ENCODE results near the gene HSPA6. TPM values are rescaled to one million over a fixed set of nuclear protein-coding genes. Genes with fewer than 3 reads are reported as not detected.

Gene HSPA6
- total RNA-seq, 3 donors from 2014 or later (not counting 1 experiment from before 2014, with no cell fraction given) = 5.8 to 6.5 (median 6.0) TPM

DNA sequence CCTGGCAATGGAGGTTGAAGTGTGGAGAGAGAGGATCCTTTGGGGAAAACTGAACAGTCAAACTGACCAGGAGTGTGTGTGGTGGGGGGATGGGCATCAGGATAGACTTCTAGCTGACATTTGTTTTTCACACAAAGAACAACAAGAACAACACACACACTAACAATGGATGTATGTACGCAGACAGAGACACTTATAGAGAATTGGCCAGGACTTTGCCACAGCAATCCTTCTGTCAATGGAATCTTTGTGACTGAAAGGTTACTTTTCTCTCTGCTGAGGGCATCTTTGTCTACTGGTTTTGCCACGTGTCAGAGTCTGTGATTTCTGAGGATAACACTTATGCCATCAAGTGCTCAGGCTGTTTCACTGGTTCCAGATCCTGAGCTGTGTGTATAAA lies 31.5 kb upstream of the HSPA6 start:
- peaks cover 41 to 55% of the 10 kb centered on the region in 2 donors for H3K27me3 Mint-ChIP-seq (ENCODE audit: low read depth in 2 of 2)
- intact Hi-C loops (cut with micrococcal nuclease) = no loop called here
- Histone ChIP-seq H3K27ac (ENCODE audit: low read length) (no peak overlapping the region), H3K9me3 (ENCODE audit: control insufficient read depth, insufficient read depth, low read length) (no peaks in the 10 kb centered on the region), H3K4me3 (ENCODE audit: low read length) (no peak overlapping the region), H3K36me3 (ENCODE audit: control insufficient read depth, insufficient read depth, low read length) (no peaks in the 10 kb centered on the region), H3K4me1 (ENCODE audit: control insufficient read depth, insufficient read depth, low read length) (peaks cover 5% of the 10 kb centered on the region), H3K27me3 (ENCODE audit: control insufficient read depth, insufficient read depth, low read length) (peaks cover 6% of the 10 kb centered on the region)
- peak in 1 of 3 donors; percentile 41 for ATAC-seq
- no peak overlapping the region for H3K27ac Mint-ChIP-seq
- H3K36me3 Mint-ChIP-seq = no peaks in the 10 kb centered on the region
- TF ChIP-seq CTCF (IDR thresholded peaks at IDR 0.05) = no peak
- peaks cover 8 to 12% of the 10 kb centered on the region in 2 donors for H3K4me1 Mint-ChIP-seq
- no peak overlapping the region for H3K4me3 Mint-ChIP-seq
- no peak for DNase-seq
- no peaks in the 10 kb centered on the region for H3K9me3 Mint-ChIP-seq
- WGBS (ENCODE audit: insufficient coverage) = 85% methylated on average over 2 of the region's 2 CpGs

GRCh38 chr1:161494091-161494735 lies 30.1 kb upstream of the HSPA6 start:
- Mint-ChIP-seq H3K36me3 (no peaks in the 10 kb centered on the region), H3K27ac (no peak overlapping the region), H3K4me3 (no peak overlapping the region), H3K27me3 (ENCODE audit: low read depth in 2 of 2) (peaks cover 39 to 51% of the 10 kb centered on the region in 2 donors), H3K4me1 (peaks cover 12 to 14% of the 10 kb centered on the region in 2 donors), H3K9me3 (no peaks in the 10 kb centered on the region)
- TF ChIP-seq CTCF (IDR thresholded peaks at IDR 0.05) = no peak
- H3K9me3 ChIP-seq (ENCODE audit: control insufficient read depth, insufficient read depth, low read length) = no peaks in the 10 kb centered on the region
- no peak for ATAC-seq
- H3K36me3 ChIP-seq (ENCODE audit: control insufficient read depth, insufficient read depth, low read length) = no peaks in the 10 kb centered on the region
- H3K27ac ChIP-seq (ENCODE audit: low read length) = no peak overlapping the region
- WGBS (ENCODE audit: insufficient coverage) = 88% methylated on average over 2 of the region's 3 CpGs
- H3K4me3 ChIP-seq (ENCODE audit: low read length) = no peak overlapping the region
- DNase-seq = no peak
- H3K4me1 ChIP-seq (ENCODE audit: control insufficient read depth, insufficient read depth, low read length) = peaks cover 5% of the 10 kb centered on the region
- intact Hi-C loops (cut with micrococcal nuclease) = no loop called here
- peaks cover 6% of the 10 kb centered on the region for H3K27me3 ChIP-seq (ENCODE audit: control insufficient read depth, insufficient read depth, low read length)

- no peak for TF ChIP-seq CTCF (IDR thresholded peaks at IDR 0.05)
- H3K36me3 ChIP-seq (ENCODE audit: control insufficient read depth, insufficient read depth, low read length) = no peaks in the 10 kb centered on the region
- no peak overlapping the region for H3K4me3 ChIP-seq (ENCODE audit: low read length)
- H3K4me1 ChIP-seq (ENCODE audit: control insufficient read depth, insufficient read depth, low read length) = peaks cover 8% of the 10 kb centered on the region
- peaks cover 6% of the 10 kb centered on the region for H3K27me3 ChIP-seq (ENCODE audit: control insufficient read depth, insufficient read depth, low read length)
- no peaks in the 10 kb centered on the region for H3K9me3 ChIP-seq (ENCODE audit: control insufficient read depth, insufficient read depth, low read length)
- no peak for DNase-seq
- peaks cover 30 to 42% of the 10 kb centered on the region in 2 donors for H3K27me3 Mint-ChIP-seq (ENCODE audit: low read depth in 2 of 2)
- H3K4me1 Mint-ChIP-seq = peaks cover 17 to 24% of the 10 kb centered on the region in 2 donors
- H3K36me3 Mint-ChIP-seq = no peaks in the 10 kb centered on the region
- no peak overlapping the region for H3K4me3 Mint-ChIP-seq
- no peaks in the 10 kb centered on the region for H3K9me3 Mint-ChIP-seq
- intact Hi-C loops (cut with micrococcal nuclease) = no loop called here
- no peak for ATAC-seq
- no peak overlapping the region for H3K27ac Mint-ChIP-seq
- H3K27ac ChIP-seq (ENCODE audit: low read length) = no peak overlapping the region
Observed at GRCh38 chr1:161495490-161495889, 28.9 kb upstream of the HSPA6 start.

DNA sequence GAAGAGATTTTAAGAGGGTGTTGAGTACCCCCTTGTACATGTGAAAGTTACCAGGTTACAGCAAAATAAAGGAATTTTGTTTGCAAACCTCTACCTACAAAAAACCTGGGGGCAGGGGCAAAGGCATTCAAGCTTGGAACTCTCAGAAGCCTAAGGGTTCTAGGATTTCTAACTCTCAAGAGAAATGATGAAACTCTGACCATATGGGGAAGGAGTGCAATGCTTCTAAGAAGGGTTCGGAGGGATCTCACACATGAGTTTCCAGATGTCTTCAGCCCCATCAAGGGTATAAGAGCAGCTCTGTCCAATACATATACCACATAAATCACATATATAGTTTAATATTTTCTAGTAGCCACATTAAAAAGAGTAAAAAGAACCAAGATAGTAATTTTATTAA lies 26.4 kb upstream of the HSPA6 start:
- Mint-ChIP-seq H3K4me1 (peaks cover 12 to 17% of the 10 kb centered on the region in 2 donors), H3K4me3 (no peak overlapping the region), H3K36me3 (no peaks in the 10 kb centered on the region), H3K27me3 (ENCODE audit: low read depth in 2 of 2) (peaks cover 27 to 30% of the 10 kb centered on the region in 2 donors), H3K27ac (no peak overlapping the region), H3K9me3 (no peaks in the 10 kb centered on the region)
- Histone ChIP-seq H3K4me1 (ENCODE audit: control insufficient read depth, insufficient read depth, low read length) (peaks cover 4% of the 10 kb centered on the region), H3K27ac (ENCODE audit: low read length) (no peak overlapping the region), H3K9me3 (ENCODE audit: control insufficient read depth, insufficient read depth, low read length) (no peaks in the 10 kb centered on the region), H3K36me3 (ENCODE audit: control insufficient read depth, insufficient read depth, low read length) (no peaks in the 10 kb centered on the region), H3K27me3 (ENCODE audit: control insufficient read depth, insufficient read depth, low read length) (peaks cover under 1% of the 10 kb centered on the region), H3K4me3 (ENCODE audit: low read length) (no peak overlapping the region)
- ATAC-seq (no peak), DNase-seq (no peak)
- TF ChIP-seq CTCF (IDR thresholded peaks at IDR 0.05) = no peak
- no CpG with 5 or more reads among the region's 1 CpG for whole genome bisulfite sequencing (ENCODE audit: insufficient coverage)
- intact Hi-C loops (cut with micrococcal nuclease) = no loop called here
